Activated CD8-positive, alpha-beta memory T cell treated with anti-CD3 and anti-CD28 coated beads, Interleukin-2, amount 50 U/mL, for 24 hours (primary cell): ENCODE measurements around the gene ERBB4.
"Not testable (repeated sequence)": the region's sequence is repeated elsewhere in the genome, so short reads cannot be mapped to it uniquely, and the experiment has no call there.

Experiments used
- DNase-seq: peaks from one replicate; pipeline ENCODE4 v3.0.0-alpha.2; 2020; ENCODE audit errors: extremely low read depth

Gene ERBB4

DNA sequence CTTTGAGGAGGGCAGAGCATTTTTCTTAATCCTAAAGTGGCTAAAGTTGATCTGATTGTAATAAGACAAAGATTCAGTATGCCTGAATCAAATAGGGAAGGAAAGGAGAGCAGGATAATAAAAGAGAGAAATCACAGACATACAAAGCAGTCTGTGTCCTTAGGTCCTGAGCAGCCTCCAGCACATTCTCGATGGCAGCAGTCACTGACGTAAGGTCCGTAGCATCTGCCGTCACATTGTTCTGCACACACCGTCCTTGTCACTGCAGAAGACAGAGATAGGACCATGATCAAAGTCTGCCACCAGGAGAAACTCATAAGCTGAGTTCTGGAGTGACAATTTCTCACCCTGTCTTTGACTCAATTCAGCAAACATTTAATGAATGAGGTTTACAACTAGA lies 813.7 kb downstream of the ERBB4 start:
- no peak for DNase-seq

DNA sequence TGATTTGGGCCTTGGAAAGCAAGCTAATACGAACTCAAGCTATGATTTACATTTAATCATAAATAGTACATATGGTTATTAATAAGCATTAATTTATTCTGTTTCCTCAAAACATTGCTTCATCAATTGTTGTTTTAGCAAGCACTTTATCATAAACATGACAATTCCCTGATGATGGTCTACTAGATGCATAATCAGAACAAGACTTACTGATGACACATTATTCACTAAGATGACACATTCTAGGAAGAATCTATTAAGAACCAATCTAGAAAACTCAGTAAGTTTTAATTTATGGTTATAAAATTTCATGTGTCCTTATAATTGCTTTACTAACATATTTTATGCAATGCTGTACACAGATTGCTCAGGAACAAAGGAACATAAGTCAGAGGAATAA lies 815.2 kb downstream of the ERBB4 start:
- no peak for DNase-seq

GRCh38 chr2:211722928-211723327 lies 815.7 kb downstream of the ERBB4 start:
- no peak for DNase-seq

DNA sequence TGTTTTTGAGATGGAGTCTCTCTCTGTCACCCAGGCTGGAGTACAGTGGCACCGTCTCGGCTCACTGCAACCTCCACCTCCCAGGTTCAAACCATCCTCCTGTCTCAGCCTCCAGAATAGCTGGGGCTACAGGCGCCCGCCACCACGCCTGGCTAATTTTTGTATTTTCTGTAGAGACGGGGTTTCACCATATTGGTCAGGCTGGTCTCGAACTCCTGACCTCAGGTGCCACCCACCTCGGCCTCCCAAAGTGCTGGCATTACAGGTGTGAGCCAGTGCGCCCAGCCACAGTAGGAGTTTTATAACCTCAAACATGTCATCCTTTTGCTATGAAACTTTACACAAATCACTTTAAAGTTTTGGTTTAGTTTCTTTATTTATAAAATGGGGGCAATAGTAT lies 816.7 kb downstream of the ERBB4 start:
- DNase-seq, result not testable (repeated sequence)

GRCh38 chr2:211709389-211709788 lies 829.2 kb downstream of the ERBB4 start:
- DNase-seq, result no peak

DNA sequence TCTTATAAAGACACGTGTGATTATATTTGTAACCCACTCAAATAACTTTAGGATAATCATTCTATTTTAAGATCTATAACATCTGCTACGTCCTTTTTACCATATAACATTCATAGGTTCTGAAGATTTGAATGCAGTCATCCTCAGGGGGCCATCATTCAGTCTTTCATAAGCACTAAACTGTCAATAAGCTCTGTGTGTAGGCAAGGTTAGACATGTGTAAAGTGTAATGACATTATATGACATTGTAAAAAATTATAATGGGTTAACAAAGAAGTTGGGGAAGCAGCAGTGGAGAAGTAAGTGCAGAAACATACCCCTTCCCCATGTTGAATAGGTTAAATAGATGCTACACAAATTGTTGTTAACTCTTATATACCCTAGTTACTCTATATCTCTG lies 845.9 kb downstream of the ERBB4 start:
- DNase-seq, result no peak

GRCh38 chr2:211690736-211691135 lies 847.9 kb downstream of the ERBB4 start:
- no peak for DNase-seq

DNA sequence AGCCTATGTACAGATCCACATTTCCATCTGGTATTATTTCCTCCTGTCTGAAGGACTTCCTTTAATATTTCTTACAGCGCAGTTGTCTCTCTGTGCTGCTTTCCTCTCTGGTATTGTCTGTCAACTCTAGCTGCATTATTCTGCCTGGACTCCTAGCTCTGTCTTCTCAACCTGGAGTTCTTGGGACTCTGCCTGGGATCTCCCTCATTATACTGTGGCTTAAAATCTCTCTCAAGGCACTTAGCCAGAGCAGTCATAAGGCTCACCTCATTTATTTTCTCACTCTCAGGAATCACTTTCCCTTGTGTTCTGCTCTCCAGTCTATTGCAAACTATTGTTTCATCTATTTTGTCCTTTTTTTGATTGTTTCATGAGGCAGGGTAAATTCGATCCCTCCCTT lies 850.4 kb downstream of the ERBB4 start:
- no peak for DNase-seq

GRCh38 chr2:211674715-211675114 lies 863.9 kb downstream of the ERBB4 start:
- no peak for DNase-seq

DNA sequence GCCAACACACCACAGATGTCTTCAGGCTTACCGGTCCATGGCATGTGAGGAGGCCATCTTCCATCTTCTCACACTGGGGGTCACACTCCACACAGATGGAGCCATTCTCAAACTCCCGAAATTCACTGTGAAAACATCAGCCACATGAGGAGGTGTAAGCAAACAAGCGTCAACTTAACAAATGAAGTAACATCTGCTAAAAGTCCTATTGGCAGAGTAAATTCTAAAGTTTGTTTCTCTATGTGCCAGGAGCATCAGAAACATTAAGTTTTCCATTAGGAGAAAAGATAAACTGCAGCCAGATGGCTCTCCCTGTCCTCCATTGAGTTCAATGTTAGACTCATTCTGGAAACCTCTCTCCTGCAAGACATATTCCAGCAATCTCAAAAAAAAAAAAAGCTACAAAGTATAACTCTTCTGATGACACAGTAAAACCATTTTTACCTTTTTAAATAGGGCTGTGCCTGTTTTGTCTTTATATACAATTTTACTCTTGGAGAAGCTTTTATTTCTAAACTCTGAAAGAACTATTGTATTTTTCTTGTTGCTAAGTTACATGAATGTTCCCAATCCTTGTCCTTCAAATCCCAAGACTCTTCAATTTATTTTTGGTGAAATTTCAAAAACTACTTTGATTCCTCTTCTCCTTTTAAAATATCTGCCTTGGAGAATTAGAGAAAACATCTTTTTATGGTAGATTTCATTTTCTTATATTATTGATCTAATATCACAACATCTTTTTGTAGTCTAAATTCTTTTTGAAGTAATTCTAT lies 865.3 kb downstream of the ERBB4 start:
- no peak for DNase-seq

- DNase-seq, result no peak
These were observed 866.6 kb downstream of the ERBB4 start for GRCh38 chr2:211671977-211672376.

- no peak for DNase-seq
These were observed 873.3 kb downstream of the ERBB4 start for GRCh38 chr2:211665299-211665698.

DNA sequence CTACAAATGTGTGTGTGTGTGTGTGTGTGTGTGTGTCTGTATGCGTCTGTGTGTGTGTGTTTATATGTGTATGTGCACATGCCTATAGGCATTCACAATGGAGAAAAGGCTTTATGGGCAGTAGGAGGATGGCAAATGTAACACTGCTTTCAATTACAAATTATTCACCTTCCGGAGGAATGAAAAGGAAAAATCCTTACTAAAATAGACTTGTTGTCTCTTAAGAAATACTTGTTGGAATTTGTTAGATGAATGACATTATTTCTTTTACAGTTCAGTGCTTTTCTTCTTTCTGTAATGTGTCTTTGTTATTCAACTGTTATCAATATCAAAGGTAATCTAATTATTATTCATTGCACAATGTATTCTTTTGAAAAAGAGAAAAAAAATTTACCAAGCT lies 874.3 kb downstream of the ERBB4 start:
- no peak for DNase-seq

- no peak for DNase-seq
These were observed 884.3 kb downstream of the ERBB4 start for GRCh38 chr2:211654211-211654780.

DNA sequence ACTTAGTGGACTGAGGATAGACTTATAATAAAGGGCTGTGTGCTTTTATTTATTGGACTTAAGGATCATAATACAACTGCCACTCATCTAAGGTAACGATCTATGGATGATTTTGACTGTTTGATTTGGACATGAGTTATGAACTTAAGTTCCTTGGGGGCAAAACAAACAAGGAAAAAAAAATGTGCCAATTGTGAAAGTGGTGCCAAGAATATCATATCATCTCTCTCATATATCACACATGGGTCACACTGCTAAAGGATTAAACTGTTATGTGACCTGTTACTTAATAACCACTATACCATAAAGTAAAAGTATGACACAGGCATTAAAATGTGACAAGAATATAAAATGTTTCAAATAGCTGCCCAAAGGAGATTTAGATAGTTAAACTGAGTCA lies 886.3 kb downstream of the ERBB4 start:
- DNase-seq, result no peak

- DNase-seq, result no peak
These were observed 889.3 kb downstream of the ERBB4 start for GRCh38 chr2:211649331-211649730.

DNA sequence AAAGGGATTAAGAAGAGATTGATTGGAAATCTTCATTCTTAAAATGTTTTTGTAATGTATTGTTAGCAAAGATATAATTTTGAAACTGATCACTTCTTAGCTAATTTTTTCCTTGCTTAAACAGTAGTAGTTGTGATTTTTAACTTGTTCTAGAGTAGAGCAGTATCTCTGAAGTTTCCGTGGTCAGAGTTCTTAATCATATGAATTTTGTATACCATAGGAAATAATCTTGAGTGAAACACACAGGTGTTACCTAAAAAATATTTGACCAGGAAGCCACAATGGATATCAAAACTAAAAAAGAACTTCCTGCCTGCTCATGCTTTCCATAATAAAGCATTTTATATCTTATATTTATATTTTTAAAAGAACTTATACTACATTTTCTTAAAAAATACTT lies 907.1 kb downstream of the ERBB4 start:
- no peak for DNase-seq

GRCh38 chr2:211623096-211623495 lies 915.5 kb downstream of the ERBB4 start:
- DNase-seq, result no peak

DNA sequence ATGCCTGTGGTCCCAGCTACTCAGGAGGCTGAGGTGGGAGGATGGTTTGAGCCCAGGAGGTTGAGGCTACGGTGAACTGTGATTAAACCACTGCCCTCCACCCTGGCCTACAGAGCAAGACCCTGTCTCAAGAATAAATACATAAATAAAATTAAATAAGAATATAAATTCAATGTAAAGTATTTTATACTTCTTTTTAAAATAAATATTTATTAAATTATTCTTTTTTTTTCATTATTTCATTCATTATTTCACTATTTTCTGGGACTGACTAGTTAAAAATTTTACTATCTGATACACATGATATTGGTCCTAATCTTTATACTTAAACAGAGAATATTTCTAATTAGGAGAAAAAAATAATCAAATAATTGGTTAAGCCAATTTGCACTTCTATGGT lies 917.6 kb downstream of the ERBB4 start:
- no peak for DNase-seq

DNA sequence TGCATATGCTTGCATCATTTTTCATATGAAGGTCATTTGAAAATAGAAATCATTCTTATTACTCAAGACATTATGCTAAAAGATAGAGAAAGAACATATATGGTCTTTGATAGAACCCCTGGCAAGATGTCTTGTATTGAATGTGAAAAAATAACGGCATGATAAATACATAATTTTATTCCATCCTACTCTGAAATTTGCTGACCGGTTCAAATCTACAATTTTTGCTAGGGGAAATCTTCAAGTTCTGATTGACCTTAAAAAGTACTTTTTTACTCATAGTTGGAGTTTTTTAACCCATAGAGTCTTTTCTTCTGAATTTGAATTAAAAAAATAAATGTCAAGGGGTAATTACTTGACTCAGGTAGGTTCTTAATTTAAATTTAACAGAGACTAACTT lies 920.8 kb downstream of the ERBB4 start:
- DNase-seq, result no peak

DNA sequence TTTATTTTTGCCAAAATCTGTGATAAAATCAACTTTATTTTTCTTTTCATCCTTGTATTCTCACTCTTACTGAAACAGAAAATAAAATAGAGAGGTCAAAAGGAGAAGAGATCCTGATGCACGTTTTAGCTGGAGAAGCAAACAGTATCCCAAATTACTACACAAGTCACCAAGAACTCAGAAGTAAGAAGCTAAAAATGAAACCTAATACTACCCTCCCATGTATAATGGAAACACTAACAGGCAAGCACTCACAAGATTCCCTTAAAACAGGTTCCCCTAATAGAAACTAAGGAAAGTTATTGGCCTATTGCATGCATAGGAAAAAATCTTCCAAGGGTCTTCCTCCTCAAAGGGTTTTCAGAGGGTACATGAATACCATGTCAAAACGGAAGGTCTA lies 927.0 kb downstream of the ERBB4 start:
- no peak for DNase-seq

DNA sequence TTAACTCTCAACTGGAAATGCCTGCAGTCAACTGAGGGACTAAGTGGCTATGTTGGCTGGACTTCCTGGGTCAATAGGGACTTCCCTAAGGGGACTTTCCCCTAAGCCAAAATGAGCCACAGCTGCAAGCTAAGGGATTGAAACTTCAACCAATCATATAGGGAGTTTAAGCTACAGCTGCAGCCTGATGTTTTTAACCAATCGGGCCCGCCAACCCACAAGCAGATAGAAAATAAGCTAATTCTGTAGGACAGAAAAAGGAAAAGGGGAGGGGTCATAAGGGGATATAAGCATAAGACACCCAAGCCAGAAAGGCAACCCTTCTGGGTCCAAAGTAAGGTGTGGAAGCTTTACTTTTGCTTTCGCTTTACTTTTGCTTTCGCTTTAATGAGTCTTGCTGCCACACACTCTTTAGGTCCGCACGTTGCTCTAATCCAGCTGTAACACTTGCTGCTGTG lies 927.5 kb downstream of the ERBB4 start:
- DNase-seq, result no peak

DNA sequence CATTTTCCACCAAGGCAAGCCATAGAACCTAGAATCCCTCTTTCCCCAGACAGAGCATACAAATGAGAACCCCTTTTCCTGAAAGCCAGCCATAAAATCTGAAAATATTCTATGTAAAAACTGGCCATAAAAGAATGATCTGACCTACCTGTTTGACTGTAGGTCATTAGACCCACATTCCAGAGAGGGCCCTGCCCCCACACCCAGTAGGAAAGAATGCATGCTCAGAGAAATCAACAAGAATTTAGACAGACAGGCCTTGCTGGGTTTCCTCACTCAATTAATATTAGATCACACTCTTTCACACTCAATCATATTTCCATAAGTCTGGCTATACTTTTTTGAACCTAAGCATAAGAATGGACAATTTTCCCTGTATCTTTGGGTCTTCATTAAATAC lies 929.5 kb downstream of the ERBB4 start:
- DNase-seq, result no peak

DNA sequence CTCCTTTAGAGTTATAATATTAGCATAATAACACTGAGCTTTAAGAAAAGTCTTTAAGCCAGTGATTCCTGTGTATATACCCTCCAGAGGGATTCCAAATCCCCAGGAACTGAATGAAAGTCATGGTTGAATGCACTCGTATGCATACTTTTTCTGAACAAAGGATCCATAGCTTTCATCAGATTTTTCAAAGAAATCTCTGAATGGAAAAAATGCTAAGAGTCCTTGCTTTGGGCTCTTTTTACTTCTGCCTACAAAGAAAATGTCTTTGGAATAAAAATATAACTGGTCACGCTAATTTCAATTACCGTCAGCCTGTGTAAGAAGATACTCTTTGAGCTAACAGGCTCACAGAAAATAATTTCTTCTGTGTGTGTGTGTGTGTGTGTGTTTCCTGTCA lies 939.5 kb downstream of the ERBB4 start:
- no peak for DNase-seq
